GM20000 (cell line): ENCODE measurements around the gene GET4.
A peak's percentile ranks its signal among the peaks of the same experiment; 100 is the strongest.

ENCODE experiments used
- DNase-seq: peaks from one replicate; pipeline ENCODE4 v3.0.0; 2012; ENCODE audit warnings: low spot score
- TF ChIP-seq, protein P1 (sequence below): IDR thresholded peaks from 2 replicates; pipeline ENCODE4 v1.5.1; 2012; ENCODE audit warnings: mild to moderate bottlenecking, control low read depth; ENCODE audit errors: extremely low read depth, missing control alignments

GET4 gene

DNA sequence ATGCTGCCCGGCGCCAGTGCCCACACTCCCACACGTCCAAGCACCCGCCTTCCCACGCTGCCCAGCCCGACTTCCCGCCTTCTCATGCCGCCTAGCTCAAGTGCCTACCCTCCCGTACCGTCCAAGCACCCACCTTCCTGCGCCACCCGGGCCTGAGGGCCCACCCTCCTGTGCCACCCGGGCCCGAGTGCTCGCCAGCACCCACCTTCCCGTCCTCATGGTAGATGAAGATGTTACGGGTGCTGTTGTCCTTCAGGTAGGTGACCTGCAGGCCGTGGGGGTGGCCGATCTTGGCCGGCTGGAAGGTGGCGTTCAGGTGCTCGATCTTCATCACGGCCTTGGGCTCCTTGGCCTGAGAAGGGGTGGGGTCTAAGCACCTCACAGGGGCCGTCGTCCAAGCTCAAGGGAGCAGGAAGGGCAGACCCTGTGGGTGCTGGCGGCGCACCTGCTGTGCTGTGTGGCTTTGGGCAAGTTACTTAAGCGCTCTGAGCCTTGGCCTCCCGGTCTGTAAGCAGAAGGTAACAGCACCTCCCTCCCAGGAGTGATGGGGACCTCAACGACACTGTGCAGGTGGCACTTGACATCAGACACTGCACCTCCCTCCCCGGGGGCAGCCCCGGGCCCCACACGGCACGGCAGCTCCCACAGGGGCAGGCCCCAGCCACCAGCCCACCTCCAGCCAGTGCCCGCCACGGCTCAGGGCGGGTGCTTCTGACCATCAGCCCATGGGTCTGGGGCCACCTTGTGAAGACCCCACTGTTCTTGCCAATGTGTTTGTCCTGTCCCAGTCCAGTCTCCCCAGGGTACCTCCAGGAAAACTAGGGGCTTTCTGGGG lies 27.8 kb downstream of the GET4 start:
- TF ChIP-seq, protein P1, sequence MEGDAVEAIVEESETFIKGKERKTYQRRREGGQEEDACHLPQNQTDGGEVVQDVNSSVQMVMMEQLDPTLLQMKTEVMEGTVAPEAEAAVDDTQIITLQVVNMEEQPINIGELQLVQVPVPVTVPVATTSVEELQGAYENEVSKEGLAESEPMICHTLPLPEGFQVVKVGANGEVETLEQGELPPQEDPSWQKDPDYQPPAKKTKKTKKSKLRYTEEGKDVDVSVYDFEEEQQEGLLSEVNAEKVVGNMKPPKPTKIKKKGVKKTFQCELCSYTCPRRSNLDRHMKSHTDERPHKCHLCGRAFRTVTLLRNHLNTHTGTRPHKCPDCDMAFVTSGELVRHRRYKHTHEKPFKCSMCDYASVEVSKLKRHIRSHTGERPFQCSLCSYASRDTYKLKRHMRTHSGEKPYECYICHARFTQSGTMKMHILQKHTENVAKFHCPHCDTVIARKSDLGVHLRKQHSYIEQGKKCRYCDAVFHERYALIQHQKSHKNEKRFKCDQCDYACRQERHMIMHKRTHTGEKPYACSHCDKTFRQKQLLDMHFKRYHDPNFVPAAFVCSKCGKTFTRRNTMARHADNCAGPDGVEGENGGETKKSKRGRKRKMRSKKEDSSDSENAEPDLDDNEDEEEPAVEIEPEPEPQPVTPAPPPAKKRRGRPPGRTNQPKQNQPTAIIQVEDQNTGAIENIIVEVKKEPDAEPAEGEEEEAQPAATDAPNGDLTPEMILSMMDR, result no peak
- DNase-seq, result no peak

DNA sequence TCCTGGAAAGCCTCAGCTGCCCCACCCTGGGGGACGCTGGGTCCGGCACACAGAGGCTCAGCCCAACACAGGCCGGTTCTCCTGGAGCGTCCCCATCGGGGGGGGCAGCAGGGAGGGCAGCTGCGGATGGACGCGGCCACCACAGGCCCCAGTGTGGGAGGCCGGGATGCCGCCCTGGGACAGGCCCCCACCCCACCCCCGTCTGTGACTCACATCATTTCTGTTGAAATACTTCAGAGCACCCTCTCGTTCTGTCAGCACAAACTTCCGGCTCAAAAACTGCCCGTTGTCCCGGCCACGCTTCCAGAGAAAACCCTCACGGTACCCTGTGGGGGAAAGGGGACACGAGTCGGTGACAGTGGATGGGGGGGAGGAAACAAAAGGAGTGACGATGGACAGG lies 28.5 kb downstream of the GET4 start:
- no peak for DNase-seq
- TF ChIP-seq, protein P1, result no peak

- TF ChIP-seq, protein P1, result no peak
- DNase-seq, result no peak
Observed at GRCh38 chr7:906776-907157, 30.4 kb downstream of the GET4 start.

DNA sequence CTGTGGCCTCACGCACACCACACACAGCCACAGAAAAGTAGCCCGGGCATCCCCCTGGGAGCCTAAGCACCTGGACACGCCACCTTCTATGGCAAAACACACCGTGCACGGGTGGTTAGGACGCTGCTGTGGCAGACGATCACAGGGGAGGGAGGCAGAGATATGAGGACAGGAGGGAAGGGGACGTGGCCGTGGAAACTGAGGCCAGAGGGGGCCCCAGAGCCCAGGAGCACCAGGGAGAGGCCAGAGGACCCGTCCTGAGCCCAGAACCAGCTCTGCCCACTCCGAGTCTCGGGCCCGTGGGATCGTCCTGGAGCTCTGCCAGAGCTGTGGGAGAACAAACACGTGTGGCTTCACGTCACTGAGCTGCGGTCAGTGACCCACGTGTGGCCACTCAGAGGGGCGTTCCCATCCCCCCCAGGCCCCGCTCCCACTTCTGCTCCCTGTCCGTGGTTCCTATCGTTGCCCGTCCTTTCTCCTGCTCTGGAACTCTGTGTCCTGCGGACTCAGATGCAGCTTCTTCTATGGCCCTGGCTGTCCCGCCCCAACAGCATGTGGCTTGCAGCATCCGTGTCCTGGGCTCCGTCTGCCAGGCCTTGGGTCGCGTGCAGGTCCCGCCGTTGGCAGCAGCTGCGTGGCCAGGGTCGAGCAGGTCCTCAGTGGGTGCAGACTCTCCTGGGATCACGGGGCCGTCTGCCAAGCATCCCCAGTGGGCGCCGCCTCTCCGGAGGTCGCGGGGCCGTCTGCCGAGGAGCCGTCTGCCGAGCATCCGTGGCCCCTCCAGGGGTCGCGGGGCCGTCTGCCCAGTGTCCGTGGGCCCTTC lies 31.0 kb downstream of the GET4 start:
- TF ChIP-seq, protein P1, result no peak
- DNase-seq, result no peak

- no peak for DNase-seq
- TF ChIP-seq, protein P1, result no peak
Observed at GRCh38 chr7:908159-908581, 31.8 kb downstream of the GET4 start.

DNA sequence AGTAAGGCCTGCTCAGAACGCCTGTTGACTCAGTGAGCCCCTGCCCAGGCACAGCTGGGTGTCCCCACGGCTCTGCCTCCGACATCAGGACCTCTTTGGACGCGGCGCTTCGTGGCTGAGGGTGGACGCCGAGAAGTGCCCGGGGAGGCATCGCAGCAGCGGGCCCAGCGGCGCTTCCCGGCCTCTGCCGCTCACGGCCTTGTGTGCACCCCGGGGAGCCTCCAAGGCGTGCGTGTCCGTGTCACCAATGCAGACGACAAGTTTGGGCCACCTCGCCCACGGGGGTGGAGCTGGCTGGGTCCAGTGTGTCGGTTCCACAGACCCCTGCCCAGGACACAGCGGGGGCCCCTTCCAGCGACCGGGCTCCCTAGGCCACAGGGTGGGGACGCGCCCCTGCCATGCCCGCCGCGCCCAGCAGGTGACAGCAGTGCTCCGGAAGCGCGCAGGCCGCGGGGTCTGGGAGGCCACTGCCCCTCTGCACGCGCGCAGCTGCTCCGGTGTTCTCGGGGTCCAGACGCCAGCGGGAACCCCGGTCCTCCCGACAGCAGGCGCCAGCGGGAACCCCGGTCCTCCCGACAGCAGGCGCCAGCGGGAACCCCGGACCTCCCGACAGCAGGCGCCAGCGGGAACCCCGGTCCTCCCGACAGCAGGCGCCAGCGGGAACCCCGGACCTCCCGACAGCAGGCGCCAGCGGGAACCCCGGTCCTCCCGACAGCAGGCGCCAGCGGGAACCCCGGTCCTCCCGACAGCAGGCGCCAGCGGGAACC lies 32.4 kb downstream of the GET4 start:
- DNase-seq, result peak; percentile 91
- TF ChIP-seq, protein P1, result peak; percentile 92
